Measurements from ENCODE around the gene TTLL11.

- TF ChIP-seq CTCF (IDR thresholded peaks at IDR 0.05) (no peak), POLR2A (IDR thresholded peaks at IDR 0.05) (no peak)
Observed at GRCh38 chr9:121776739-121777637, 316.1 kb downstream of the TTLL11 start.
